GM19328 (cell line): ENCODE data around the gene H6PD.
"Not testable (repeated sequence)": the region's sequence is repeated elsewhere in the genome, so short reads cannot be mapped to it uniquely, and the experiment has no call there.

Source experiments
- ATAC-seq: cut with Tn5 transposase; IDR thresholded peaks from one replicate; pipeline ENCODE4 v1.9.1; 2021; ENCODE audit warnings: mild to moderate bottlenecking, moderate library complexity; ENCODE audit not compliant: unreplicated experiment

The H6PD gene

DNA sequence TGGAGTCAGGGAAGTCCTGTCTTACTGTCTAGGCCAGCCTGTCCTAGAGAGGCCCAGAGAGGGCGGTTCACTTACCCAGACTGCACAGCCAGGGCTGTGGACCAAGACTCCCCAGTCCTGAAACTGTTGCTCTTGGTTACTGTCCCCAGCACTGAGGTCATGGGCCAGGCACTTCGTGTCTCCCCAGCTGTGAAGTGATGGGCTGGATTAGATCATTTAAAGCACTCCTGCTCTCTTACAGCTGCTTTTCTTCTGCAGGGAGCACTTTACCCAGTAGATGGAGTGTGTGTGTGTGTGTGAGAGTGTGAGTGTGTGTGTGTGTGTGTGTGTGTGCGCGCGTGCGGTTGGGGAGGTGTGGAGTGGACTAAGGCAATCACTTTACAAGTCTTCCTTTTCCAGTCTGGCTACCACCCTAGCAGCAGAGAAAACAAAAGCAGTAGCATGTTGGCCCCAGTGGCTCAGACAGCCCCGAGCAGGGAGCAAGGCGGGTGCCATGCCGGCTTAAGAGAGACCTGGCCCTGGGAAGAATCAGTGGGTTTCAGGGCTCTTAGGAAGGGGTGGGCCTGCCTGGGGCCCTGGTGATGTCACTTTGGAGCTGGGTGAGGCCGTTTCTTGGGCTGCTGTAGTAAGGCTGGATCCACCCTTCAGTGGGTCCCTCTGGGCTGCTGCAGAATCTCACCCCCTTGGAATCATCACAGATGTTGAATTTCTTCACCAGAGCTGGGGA lies 60.5 kb downstream of the H6PD start:
- no peak for ATAC-seq

DNA sequence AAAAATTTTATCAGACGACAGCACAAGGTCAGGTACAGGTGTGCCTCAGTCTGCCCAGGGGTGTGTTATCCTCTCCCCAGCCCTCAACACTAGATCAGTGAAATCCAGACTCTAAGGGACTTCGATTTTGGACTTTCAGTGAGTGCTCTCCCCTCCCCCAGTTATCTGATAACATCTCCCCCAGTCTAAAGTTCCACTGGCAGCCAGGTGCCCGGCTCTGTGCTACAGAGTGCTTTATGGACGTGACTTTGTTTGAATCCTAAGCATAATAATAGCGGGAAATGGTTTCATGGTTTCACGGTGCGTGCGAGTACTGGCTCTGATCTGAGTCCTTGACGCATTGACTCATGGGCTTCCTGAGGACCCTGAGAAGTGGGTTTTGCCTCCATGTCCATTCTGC lies 61.3 kb downstream of the H6PD start:
- ATAC-seq, result no peak

DNA sequence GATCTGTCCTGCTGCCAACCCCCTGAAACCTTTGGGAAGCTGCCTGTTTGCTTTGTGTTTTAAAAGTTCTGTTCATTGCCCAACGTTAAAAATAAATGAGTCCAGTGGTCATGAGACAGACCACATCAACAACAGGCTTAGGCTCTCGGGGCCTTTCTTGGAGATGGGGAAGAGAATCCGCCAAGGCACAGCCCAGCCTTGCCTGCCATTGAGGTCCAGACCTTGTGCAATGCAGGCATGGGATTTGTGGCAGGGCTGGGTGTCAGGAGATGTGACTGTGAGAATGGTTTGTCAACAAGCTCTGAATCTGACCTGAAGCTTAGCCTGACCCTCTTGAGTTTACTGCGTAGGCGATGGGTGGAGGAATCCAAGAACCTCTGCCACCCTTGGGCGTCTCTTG lies 62.3 kb downstream of the H6PD start:
- ATAC-seq, result no peak

DNA sequence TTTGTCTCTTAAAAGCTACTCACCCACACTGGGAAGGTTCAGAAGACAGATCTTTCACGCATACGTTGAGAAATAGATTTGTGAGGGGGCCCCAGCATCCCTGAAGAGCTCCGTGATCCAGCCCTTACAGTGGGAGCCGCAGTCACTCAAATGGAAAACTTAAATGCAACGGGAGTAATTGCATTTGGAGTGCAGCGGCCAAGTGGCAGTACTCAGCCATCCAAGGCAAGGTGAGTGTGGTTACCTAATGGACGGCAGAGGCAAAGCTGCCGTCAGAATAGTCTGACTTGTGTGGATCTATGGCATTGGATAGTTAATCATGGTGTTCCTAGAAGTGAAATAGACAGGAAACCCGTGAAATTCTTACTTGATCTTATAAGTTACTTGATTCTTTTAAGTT lies 63.3 kb downstream of the H6PD start:
- ATAC-seq, result no peak

DNA sequence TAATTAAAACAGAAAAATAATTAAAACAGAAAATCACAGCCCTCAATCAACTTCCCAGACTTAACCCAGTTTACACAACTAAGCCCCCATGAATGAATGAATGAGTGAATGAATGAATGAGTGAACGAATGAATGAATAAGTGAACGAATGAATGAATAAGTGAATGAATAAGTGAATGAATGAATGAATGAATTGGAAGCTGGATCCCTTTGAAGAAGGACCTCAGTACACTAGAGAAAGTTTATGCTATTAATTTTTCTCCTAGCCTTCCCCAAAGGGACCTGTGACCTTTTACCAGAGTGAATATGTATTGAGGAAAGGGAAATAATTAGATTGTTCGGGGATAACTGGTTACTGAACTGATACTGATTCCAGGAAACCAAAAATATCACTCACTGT lies 63.7 kb downstream of the H6PD start:
- no peak for ATAC-seq

DNA sequence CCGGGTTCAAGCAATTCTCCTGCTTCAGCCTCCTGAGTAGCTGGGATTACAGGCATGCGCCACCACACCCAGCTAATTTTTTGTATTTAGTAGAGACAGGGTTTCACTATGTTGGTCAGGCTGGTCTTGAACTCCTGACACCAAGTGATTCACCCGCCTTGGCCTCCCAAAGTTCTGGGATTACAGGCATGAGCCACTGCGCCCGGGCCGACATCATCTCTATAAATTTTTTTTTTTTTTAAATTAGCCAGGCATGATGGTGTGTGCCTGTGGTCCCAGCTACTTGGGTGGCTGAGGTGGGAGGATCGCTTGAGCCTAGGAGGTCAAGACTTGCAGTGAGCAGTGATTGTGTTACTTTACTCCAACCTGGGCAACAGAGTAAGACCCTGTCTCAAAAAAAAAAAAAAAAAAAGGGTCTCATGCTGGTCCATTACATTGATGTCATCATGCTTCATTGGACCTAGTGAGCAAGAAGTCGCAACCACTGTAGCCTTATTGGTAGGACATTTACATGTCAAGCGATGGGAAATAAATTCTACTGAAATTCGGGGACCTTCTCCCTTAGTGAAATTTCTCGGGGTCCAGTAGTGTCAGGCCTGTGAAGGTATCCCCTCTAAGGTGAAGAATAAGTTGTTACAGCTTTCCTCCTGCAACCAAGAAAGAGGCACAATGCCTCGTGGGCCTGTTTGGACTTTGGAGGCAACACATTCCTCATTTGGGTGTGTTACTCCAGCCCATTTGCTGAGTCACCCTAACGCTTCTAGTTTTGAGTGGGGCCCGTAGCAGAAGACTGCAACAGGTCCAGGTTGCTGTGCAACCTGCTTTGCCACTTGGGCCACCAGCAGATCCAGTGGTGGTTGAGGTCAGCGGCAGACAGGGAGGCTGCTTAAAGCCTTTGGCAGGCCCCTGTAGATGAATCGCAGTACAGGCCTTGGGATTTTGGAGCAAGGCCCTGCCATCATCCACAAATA lies 65.3 kb downstream of the H6PD start:
- not testable (repeated sequence) for ATAC-seq

DNA sequence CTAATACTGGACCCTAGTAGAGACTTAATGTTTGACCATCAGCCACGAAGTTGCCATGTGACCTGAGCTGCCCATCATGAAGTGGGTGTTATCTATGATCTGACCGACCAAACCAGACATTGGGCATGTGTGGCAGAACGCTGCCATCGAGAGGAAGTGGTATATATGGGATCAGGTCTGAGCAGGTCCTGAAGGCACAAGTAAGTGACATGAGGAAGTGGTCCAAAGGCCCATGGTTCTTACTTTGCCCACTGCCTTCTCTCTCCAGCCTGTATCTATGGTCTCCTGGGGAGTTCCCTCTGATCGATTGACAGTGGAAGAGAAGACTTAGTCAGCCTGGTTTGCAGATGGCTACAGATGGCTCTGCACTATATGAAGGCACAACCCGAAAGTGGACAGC lies 66.0 kb downstream of the H6PD start:
- no peak for ATAC-seq

DNA sequence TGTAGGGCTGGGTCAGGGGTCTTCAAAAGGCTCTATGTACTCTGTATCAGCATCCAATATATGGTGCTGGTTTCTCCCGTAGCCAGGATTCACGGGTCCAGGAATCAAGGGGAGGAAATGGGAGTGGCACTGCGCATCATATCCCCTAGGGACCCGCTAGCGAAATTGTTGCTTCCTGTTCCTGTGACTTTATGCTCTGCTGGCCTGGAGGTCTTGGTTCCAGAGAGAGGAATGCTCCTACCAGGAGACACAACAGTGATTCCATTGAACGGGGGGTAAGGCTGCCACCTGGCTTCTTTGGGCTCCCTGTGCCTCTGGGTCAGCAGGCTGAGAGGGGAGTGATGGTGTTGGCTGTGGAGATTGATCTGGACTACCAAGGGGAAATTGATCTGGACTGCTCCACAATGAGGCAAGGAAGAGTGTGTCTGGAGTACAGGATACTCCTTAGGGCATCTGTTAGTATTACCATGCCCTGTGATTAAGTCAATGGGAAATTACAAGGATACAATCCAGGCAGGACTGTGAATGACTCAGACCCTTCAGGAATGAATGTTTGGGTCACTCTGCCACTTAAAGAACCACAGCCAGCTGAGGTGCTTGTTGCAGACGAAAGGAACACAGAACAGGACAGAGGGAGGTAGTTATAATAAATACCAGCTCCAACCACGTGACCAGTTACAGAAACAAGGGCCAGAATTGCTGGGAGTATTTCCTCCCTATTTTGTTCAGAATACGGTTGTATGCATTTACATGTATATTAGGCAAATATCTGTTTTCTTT lies 68.4 kb downstream of the H6PD start:
- ATAC-seq, result no peak

DNA sequence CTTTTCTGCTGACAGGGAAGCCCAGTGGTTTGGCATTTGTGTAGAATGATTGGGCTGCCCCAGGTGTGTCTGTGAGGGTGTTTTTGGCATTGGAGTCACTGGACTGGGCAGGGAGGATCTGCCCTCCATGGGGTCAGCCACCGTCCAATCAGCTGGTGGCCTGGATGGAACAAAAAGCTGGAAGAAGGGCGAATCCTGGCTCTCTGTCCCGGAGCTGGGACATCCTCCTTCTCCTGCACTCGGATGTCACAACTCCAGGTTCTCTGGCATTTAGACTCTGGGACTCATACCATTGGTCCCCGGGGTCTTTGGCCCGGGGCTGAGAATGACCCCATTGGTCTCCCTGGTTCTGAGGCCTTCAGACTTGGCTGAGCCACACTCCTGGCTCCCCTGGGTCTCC lies 69.3 kb downstream of the H6PD start:
- no peak for ATAC-seq

DNA sequence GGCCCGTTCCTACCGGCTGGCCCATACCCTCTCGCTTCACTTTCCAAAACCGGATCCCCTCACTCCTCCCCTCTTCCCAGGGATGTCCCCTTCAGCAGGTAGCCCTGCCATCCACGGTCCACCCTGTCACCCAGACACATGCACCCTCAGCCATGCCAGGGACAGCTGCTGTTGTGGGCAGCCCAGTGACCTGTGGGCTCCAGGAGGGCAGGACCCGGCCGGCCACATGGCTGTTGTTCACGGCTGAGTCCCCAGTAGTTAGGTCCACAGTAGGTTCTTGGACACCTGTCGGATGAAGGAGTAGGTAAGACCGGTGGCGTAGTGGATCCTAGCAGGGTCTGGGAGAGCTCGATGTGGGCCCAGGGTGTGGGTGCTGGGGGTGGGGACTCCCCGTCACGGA lies 70.6 kb downstream of the H6PD start:
- ATAC-seq, result no peak

DNA sequence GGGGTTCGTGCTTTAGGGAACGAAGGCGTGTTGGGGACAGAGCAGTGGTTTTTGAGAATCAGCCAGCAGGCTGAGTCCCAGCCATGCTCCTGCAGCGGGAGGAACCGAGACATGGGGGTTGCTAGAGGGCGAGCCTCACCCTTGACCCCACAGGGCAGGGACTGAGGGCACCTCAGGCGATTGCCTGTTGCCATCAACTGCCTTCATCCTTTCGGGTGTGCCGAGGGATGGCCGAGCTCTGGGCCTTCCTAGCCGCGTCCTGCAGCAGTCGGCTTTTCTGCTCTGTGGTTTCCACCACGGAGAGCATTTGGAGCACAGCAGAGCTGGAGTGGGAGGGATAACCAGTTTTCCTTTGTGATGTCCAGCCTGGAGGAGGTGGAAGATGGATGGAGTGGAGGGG lies 71.4 kb downstream of the H6PD start:
- ATAC-seq, result no peak

DNA sequence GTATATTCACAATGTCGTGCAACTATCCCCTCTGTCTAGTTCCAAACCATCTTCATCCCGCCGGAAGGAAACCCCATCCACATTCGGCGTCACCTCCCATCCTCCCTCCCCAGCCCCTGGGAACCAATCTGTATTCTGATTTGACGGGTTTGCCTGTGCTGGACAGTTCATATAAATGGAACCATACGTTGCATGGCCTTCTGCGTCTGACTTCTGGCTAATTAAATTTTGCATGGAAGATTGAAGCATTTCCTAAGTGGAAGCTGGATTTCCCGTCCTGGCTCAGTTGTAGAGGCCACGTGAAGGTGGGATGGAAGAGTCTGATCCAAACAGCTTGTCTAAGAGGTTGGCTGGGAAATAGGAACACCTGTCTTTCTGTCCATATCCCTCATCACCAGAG lies 72.7 kb downstream of the H6PD start:
- ATAC-seq, result no peak

DNA sequence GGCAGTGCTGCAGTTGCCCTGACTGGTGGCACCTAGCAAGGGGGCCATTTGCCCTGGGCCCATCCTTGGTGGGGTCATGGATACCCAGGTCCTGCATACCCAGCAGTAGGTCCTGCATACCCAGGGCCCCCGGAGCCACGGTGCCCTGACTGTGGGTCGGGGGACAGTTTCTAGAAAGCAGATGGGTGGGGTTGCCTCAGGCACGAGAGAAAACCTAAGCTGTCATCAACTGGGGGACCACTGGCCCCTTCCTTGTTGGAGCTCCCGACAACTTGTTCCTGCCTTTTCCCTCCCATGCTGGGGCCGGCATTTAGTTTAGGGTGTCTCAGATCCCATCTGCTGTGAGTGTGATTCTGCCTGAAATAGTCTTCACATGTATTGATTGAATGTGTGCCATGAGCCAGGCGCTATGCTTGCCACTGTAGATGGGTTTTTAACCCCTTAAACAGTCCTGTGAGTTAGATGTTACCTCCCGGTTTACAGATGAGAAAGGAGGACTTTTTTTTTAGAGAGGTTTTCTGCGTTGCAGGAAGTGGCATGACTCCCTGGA lies 73.7 kb downstream of the H6PD start:
- ATAC-seq, result no peak

DNA sequence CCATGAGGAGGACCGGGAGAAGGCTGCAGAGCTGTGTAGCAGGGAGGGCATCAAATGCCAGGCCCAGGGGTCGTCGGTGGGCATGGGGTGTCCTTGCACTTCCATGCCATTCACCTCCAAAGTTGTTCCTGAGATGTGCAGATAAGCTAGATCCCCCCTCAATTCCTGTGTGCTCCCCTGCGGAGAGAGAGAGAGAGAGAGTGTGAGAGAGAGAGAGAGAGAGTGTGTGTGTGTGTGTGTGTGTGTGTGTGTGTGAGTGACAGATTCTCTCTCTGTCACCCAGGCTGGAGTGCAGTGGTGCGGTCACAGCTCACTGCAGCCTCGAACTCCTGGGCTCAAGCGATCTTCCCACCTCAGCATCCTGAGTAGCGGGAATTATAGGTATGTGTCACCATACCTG lies 74.5 kb downstream of the H6PD start:
- ATAC-seq, result no peak

DNA sequence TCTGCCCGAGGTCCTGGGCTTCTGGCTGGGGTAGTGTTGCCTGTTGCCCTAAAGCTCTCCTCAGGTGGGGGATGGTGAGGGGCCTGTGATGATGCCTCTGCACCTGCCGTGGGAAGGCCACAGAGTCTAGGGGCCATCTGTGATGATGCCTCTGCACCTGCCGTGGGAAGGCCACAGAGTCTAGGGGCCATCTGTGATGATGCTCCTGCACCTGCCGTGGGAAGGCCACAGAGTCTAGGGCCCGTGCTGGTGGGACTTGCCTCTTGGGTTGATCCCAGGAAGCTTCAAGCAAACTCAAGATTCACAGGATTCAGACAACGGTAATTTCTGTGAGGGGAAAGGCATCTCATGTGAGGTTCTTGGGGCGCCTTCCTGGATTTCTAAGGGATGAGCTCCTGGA lies 75.4 kb downstream of the H6PD start:
- ATAC-seq, result no peak

DNA sequence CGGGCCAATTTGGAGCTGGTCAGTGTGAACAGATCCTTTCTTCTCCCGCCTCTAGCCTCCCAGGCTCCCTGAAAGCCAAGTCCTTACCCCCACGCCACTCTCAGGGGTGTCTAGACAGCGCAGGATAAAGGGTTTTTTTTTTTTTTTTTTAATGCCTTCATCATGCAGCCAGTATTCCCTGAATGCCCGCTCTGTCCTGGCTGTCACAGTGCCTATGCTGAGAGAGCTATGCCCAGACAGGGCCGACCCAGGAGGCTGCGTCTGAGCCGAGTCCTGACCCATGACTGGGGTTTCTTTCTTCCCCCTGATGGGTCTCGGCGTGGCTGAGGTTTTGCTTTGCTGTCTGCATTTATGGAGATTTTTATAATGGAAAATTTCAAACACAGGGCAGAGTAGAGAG lies 76.5 kb downstream of the H6PD start:
- ATAC-seq, result no peak

DNA sequence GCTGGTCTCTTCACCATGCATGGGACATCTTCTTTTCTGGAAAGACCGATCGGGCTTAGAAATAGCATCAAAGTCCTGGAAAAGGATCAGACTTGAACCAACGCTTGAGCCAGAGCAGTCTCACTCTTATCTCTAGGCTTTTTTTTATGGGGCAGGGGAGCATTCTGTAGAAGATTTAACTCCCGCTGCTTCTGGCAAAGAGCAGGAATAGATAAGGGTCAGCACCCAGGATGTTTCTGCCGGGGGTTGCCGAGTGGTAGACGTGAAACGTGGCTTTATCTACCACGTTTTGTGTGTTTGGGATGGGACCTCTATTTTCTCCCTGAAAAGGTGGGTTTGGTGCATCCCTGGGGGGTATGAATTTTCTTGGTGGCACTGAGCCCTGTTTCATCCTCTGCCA lies 76.9 kb downstream of the H6PD start:
- ATAC-seq, result no peak

DNA sequence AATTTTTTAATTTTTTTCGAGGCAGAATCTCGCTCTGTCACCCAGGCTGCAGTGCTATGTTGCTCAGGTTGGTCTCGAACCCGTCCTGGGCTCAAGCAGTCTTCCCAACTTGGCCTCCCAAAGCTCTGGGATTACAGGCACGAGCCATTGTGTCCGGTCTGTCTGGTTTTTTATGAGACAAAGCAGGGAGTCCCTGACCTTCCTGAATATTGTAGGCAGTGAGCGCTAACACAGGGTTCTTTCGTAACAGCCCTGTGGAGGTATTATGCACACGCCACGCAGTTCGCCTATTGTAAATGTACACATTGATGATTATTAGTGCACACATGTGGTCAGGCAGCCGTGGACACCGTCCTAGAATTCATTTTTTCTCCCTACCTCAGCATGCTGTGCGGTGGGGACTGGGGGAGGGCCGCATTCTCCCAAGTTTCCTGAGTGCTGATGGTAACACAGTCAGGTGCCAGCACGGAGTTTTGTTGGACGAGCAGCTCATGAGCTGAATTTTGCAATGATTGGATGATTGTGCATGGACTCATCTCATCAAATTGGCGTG lies 77.7 kb downstream of the H6PD start:
- ATAC-seq, result no peak

DNA sequence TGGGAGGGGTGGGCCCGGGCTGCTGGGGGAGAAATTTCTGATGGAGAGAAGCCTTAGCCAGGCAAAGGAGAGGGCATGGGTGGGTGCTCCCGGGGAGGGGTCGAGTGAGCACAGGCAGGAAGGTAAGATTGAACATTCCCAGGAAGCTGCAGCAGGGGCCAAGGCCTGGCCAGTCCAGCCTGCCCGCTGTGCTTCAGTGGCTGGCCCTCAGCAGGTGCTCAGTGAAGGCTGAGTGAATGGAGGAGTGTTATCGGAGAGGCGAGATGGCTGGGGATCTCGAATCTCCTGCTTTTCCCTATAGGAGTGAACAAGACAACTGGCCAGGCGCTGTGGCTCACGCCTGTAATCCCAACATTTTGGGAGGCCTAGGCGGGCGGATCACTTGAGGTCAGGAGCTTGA lies 79.0 kb downstream of the H6PD start:
- no peak for ATAC-seq

DNA sequence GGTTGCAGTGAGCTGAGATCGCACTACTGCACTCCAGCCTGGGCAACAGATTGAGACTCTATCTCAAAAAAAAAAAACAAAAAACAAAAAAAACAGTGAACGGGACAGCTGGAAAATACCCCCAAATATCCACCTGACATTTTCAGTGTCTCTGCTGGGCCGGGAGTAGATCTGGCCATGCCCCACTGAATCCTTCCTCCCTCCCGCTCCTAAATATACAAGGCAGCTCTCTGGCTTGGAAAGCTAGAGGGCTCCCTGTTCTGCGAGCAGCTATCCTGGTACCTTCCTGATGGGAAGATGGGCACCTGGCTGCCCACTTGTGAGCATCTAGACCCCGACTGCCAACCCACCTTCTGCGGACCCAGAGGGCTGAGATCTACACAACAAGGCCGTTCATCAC lies 79.5 kb downstream of the H6PD start:
- ATAC-seq, result no peak
